ENCODE data around the gene FUT2. TPM values are rescaled to one million over a fixed set of nuclear protein-coding genes. Genes with fewer than 3 reads are reported as not detected.

The FUT2 gene
- total and polyA plus RNA-seq, 2 donors (not counting 1 experiment from before 2014, with no cell fraction given): under 0.01 TPM; not detected in 1

GRCh38 chr19:48734625-48735024 lies 38.9 kb downstream of the FUT2 start:
- Histone ChIP-seq H2AFZ (ENCODE audit: low read length) (no peak overlapping the region), H3K4me3 (replicated peaks in 1 of 4; ENCODE audit: control extremely low read depth in 1 of 4, insufficient read depth in 1 of 4, low read depth in 3 of 4, low read length in 4 of 4) (no peak overlapping the region), H3K79me2 (ENCODE audit: control insufficient read depth, insufficient read depth, low read length) (no peaks in the 10 kb centered on the region), H3K27ac (ENCODE audit: insufficient read depth, low read length) (no peak overlapping the region), H3K27me3 (ENCODE audit: control insufficient read depth, insufficient read depth, low read length) (no peaks in the 10 kb centered on the region), H3K9me3 (ENCODE audit: control insufficient read depth, insufficient read depth, low read depth, low read length) (no peaks in the 10 kb centered on the region), H3K4me2 (ENCODE audit: extremely low read depth, insufficient read depth, low read length) (no peak overlapping the region), H4K20me1 (ENCODE audit: control insufficient read depth, extremely low read depth, insufficient read depth, low read length) (no peaks in the 10 kb centered on the region), H3K4me1 (ENCODE audit: control insufficient read depth, extremely low read depth, insufficient read depth, low read length) (no peaks in the 10 kb centered on the region), H3K36me3 (ENCODE audit: control insufficient read depth, insufficient read depth, low read length) (no peaks in the 10 kb centered on the region), H3K9ac (ENCODE audit: insufficient read depth, low read length) (no peak overlapping the region)
- TF ChIP-seq EZH2 (IDR thresholded peaks at IDR 0.05; ENCODE audit: low read length, missing control alignments) (no peak), CTCF (conservative IDR thresholded peaks at IDR 0.05 in 1 of 2, IDR thresholded peaks at IDR 0.05 in 1 of 2; ENCODE audit: low read depth in 1 of 2, low read length in 2 of 2) (no peak)
- no peak for DNase-seq (ENCODE audit: low read depth in 2 of 2)

GRCh38 chr19:48735031-48735615 lies 39.4 kb downstream of the FUT2 start:
- Histone ChIP-seq H3K9me3 (ENCODE audit: control insufficient read depth, insufficient read depth, low read depth, low read length) (no peaks in the 10 kb centered on the region), H3K4me1 (ENCODE audit: control insufficient read depth, extremely low read depth, insufficient read depth, low read length) (no peaks in the 10 kb centered on the region), H2AFZ (ENCODE audit: low read length) (no peak overlapping the region), H3K9ac (ENCODE audit: insufficient read depth, low read length) (no peak overlapping the region), H3K4me3 (replicated peaks in 1 of 4; ENCODE audit: control extremely low read depth in 1 of 4, insufficient read depth in 1 of 4, low read depth in 3 of 4, low read length in 4 of 4) (peak overlapping the region in 1 of 4 experiments; percentile 0), H3K27me3 (ENCODE audit: control insufficient read depth, insufficient read depth, low read length) (peaks cover 4% of the 10 kb centered on the region), H3K4me2 (ENCODE audit: extremely low read depth, insufficient read depth, low read length) (no peak overlapping the region), H3K27ac (ENCODE audit: insufficient read depth, low read length) (no peak overlapping the region), H4K20me1 (ENCODE audit: control insufficient read depth, extremely low read depth, insufficient read depth, low read length) (no peaks in the 10 kb centered on the region), H3K36me3 (ENCODE audit: control insufficient read depth, insufficient read depth, low read length) (no peaks in the 10 kb centered on the region), H3K79me2 (ENCODE audit: control insufficient read depth, insufficient read depth, low read length) (no peaks in the 10 kb centered on the region)
- TF ChIP-seq CTCF (conservative IDR thresholded peaks at IDR 0.05 in 1 of 2, IDR thresholded peaks at IDR 0.05 in 1 of 2; ENCODE audit: low read depth in 1 of 2, low read length in 2 of 2) (no peak), EZH2 (IDR thresholded peaks at IDR 0.05; ENCODE audit: low read length, missing control alignments) (no peak)
- peak in 1 of 2 donors; percentile 38 for DNase-seq (ENCODE audit: low read depth in 2 of 2)

- no peak for TF ChIP-seq EZH2 (IDR thresholded peaks at IDR 0.05; ENCODE audit: low read length, missing control alignments)
- no peak for TF ChIP-seq CTCF (conservative IDR thresholded peaks at IDR 0.05 in 1 of 2, IDR thresholded peaks at IDR 0.05 in 1 of 2; ENCODE audit: low read depth in 1 of 2, low read length in 2 of 2)
Measured at GRCh38 chr19:48737360-48737998, 41.7 kb downstream of the FUT2 start.

More at GRCh38 chr19:48737360-48737998, 41.7 kb downstream of the FUT2 start:
- no peak for DNase-seq (ENCODE audit: low read depth in 2 of 2)
- Histone ChIP-seq H4K20me1 (ENCODE audit: control insufficient read depth, extremely low read depth, insufficient read depth, low read length) (no peaks in the 10 kb centered on the region), H3K4me3 (replicated peaks in 1 of 4; ENCODE audit: control extremely low read depth in 1 of 4, insufficient read depth in 1 of 4, low read depth in 3 of 4, low read length in 4 of 4) (no peak overlapping the region), H3K4me2 (ENCODE audit: extremely low read depth, insufficient read depth, low read length) (no peak overlapping the region), H3K9ac (ENCODE audit: insufficient read depth, low read length) (no peak overlapping the region), H3K27ac (ENCODE audit: insufficient read depth, low read length) (no peak overlapping the region), H3K4me1 (ENCODE audit: control insufficient read depth, extremely low read depth, insufficient read depth, low read length) (no peaks in the 10 kb centered on the region), H3K27me3 (ENCODE audit: control insufficient read depth, insufficient read depth, low read length) (peaks cover 5% of the 10 kb centered on the region), H3K79me2 (ENCODE audit: control insufficient read depth, insufficient read depth, low read length) (no peaks in the 10 kb centered on the region), H3K36me3 (ENCODE audit: control insufficient read depth, insufficient read depth, low read length) (no peaks in the 10 kb centered on the region), H3K9me3 (ENCODE audit: control insufficient read depth, insufficient read depth, low read depth, low read length) (no peaks in the 10 kb centered on the region), H2AFZ (ENCODE audit: low read length) (no peak overlapping the region)
